GM12872 (cell line): ENCODE results near the gene PKHD1.

ENCODE experiments used
- TF ChIP-seq, protein P1 (sequence below): IDR thresholded peaks from 3 replicates; pipeline ENCODE4 v1.5.1; 2011; ENCODE audit warnings: low read depth, mild to moderate bottlenecking, low read length, moderate library complexity; ENCODE audit not compliant: insufficient read depth

PKHD1 gene

DNA sequence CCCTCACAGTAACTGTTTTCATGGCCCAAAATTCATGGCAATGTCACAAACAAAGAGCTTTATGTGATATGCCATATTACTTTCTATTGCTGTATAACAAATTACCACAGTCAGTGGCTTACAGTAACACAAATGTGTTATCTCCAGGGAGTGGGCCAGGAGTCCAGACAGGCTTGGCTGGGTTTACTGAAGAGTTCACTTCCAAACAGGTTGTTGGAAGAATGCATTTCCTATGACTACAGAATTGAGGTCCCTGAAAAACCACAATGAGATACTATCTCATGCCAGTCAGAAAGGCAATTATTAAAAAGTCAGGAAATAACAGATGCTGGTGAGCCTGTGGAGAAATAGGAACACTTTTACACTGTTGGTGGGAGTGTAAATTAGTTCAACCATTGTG lies 431.9 kb downstream of the PKHD1 start:
- TF ChIP-seq, protein P1, sequence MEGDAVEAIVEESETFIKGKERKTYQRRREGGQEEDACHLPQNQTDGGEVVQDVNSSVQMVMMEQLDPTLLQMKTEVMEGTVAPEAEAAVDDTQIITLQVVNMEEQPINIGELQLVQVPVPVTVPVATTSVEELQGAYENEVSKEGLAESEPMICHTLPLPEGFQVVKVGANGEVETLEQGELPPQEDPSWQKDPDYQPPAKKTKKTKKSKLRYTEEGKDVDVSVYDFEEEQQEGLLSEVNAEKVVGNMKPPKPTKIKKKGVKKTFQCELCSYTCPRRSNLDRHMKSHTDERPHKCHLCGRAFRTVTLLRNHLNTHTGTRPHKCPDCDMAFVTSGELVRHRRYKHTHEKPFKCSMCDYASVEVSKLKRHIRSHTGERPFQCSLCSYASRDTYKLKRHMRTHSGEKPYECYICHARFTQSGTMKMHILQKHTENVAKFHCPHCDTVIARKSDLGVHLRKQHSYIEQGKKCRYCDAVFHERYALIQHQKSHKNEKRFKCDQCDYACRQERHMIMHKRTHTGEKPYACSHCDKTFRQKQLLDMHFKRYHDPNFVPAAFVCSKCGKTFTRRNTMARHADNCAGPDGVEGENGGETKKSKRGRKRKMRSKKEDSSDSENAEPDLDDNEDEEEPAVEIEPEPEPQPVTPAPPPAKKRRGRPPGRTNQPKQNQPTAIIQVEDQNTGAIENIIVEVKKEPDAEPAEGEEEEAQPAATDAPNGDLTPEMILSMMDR, result no peak

DNA sequence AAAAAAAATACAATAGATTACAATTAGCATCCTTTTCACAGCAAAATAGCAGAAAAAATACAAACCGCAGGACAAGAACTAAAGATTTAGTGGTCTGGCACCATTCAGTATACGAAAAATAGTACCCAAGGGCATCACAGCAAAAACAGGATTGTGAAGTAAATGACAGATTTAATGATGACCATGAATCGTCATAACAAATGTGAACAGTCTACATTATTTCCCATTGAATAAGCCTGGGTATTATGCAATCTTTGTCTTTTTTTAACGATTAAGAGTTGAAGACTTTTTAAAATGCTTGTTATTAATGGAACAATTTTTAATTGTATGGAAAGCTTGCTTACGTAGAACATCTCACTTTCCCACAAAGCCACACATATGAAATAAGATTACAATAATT lies 432.8 kb downstream of the PKHD1 start:
- TF ChIP-seq, protein P1, result no peak

DNA sequence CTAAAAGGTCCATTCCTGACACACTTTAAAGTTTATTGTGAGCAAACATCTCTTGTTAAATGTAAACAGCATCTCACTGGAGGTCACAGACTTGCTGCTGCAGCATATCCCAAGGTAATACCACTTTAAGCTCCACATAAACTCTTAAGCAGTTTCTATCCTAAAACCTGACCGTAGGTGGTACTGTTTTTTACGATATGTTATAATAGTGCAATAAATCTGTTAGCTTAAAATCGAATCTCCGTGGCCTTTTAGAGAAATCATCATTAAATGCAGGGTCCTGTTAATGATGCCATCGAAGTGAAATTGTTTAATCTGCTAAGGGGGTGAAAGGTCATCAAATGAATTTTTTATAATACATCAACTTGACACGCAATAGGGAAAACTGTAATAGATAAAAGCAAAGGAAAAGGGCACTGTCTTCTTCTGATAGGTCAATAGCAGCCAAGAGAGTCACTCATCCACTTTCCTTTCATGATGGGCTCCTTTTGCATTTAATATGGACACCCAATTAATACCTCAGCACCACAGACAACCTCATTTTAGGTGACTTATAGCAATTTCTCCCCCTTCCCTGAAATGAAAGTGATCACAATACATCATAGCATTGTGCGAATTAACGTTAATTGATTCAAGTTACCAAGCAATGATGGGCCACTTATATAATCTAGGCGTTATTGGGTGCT lies 436.1 kb downstream of the PKHD1 start:
- TF ChIP-seq, protein P1, result no peak

DNA sequence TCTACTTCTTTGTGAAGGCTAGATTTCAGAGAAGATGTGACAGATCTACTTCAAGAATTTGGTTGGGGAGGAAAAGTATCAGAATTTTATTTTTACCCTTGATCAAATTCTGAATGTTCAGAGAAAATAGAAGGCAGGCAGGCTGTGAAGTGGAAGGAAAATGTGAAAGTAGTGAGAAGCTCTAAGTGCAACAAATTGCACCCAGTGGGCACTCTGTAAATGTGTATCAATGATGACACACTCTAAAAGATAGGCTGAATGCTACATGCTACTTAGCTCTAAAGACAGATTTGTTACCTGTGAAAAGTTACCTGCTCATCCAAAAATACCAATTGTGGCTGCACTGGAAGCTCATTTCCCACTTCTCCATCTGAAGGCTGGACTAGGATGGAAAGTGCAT lies 438.6 kb downstream of the PKHD1 start:
- TF ChIP-seq, protein P1, result no peak

DNA sequence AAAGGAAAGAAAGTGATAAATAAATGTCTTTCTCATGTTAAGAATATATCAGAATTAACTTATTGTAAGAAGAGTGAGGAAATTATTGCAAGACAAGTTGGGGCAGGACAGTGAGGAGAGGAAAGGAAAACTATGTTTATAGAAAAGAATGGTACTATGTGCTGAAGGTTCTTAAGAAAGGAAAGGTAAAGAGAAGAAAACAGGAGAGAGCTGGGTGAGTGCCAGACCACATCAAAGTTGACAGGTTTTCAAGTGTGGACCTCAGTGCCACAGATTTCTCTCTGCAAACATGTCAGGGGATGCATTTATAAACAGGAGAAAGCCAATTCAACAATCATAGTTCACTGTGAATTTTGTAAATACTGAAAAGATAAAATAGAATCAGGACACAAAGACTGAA lies 439.2 kb downstream of the PKHD1 start:
- TF ChIP-seq, protein P1, result no peak

DNA sequence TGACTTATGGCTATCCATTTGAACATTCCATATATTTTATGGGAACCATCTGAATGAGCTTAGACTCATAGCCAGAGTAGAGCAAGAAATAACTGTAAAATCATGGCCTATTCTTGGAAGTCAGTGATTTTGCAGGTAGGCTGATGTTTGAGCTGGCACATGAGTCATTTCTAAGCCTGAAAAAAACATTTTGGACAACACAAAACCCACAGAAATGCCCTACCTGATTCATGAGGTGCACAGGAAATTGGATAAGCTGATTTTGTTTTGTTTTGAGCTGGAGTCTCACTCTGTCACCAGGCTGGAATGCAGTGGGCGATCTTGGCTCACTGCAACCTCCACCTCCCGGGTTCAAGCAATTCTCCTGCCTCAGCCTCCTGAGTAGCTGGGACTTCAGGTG lies 443.0 kb downstream of the PKHD1 start:
- TF ChIP-seq, protein P1, result no peak

DNA sequence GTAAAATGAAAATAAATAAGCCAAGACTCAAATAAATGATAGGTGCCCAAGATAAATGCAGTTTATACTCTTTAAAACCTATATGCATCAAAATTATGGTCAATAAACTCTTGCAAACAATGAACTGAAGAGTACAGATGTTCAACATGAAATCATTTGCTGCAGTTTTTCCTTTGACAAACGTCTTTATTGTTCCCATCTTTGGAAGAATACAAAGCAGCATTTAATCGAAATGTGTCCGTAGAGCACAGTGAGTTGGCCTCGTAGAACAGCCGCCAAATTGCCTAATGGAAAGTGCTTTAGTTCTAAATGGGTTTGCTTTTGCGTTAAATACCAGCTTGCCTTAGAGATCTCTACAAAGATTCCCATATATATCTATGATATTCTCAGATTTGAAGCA lies 447.4 kb downstream of the PKHD1 start:
- TF ChIP-seq, protein P1, result no peak
